Inflammatory macrophage treated with lipopolysaccharide for 1 hour (primary cell): ENCODE results near the gene SYNE1.

Experiments used
- DNase-seq, 2 donors: peaks; one replicate each; pipeline ENCODE4 v3.0.0-alpha.2; 2020 to 2022

Gene SYNE1

DNA sequence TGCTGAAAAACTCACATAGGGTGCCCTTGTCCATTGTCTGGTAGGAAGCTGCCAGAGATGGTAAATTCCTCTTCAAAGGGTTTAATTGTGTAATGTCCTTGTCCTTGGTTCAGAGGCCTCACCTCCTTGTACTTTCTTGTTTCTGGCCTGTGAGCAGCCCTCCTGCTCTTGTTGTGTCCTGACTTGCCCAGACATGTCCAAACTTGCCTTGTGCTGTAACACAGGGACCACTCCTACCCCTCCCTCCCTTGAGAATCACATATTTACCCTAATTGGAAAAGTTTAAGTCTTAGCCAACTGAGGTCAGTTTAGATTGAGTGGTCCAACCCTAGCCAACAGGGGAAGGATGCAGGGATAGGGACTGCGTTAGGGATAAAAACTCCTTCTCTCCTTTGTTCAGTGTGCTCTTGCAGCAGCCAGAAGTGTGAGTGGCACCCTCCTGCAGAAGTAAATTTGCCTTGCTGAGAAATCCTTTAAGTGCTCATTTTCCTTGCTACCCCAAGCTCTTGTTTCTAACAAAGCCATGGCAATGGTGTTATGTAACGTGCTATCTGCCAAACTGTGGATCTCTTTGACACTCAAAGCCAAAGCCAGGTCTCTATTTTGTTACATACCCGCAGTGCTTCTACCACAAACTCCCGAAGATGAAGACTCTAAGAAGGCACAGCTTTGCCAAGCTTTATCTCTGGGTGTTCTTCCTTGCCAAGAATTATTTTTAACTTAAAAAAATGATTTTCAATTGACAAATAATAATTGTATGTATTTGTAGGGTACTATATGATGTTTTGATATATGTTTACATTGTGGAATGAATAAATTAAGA, 415.1 kb downstream of the SYNE1 start:
- DNase-seq = no peak

- DNase-seq = no peak
Observed at GRCh38 chr6:152220786-152221185, 416.4 kb downstream of the SYNE1 start.

- no peak for DNase-seq
Observed at GRCh38 chr6:152218887-152219286, 418.3 kb downstream of the SYNE1 start.

- DNase-seq = no peak
Observed at GRCh38 chr6:152212437-152212836, 424.7 kb downstream of the SYNE1 start.

DNA sequence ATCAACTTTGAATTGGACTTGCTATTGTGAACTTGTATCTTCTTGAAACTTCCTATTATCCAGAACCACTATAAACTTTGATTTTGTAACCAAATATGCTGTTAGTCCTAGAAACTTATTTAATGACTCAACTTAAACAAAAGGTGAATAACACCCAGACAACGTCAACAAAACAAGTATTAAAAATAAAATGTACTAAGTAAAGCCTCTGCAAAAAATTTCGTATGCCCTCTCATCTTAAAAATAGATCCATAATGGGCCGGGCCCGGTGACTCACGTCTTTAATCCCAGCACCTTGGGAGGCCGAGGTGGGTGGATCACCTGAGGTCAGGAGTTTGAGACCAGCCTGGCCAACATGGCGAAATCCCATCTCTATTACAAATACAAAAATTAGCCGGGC, 428.0 kb downstream of the SYNE1 start:
- DNase-seq = no peak

GRCh38 chr6:152207915-152208714, 429.0 kb downstream of the SYNE1 start:
- DNase-seq = no peak

DNA sequence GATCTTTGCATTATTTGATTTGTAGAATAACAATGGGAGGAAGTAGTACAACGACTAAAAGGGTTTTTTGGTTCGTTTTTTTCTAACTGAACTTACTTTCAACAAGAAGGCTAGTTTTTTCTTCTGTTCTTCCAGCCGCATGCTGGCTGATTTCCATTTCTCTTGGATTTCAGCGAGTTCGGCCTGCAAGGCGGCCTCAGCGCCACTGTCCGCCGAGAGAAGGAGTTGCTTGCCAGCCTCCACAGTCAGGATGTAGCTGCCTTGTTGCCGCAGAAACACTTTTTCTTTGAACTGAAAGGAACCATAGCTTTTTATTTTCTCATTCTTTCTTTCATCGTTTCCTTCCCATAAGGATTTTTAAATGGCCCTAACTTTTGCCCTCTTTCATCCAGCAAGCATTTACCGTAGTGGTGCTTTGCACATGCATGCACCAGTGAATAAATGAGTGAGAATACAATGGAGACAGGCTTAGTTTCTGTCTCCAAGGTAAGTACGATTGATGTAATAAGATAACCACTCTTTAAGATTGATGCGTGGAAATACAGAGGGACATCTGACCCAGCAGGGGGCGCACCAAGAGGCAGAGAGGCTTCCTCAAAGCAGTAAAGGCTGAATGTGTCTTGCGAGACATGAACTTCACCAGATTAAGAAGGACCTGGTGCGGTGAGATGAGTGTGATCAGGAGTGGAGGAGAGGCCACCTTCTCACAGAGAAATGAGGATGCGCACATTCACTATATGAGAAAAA, 430.9 kb downstream of the SYNE1 start:
- DNase-seq = peak; percentile 2 to 41

DNA sequence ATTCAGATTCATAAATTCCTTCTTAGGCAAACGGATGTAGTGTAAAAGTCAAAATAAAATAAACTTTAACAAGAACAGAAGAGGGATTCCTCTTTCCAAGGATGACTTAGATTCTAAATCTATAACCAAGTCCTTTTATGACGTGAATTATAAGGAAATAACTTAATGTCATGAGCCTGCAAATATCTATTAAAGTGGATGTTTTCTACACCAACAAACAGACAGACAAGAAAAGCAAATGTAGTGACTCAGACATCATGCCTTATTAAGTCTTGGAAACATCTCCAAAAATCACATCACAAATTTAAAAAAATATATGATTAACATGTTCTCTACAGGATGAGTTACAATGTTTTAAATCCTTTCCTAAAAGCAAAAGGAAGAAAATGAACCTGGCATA, 432.6 kb downstream of the SYNE1 start:
- DNase-seq = no peak

DNA sequence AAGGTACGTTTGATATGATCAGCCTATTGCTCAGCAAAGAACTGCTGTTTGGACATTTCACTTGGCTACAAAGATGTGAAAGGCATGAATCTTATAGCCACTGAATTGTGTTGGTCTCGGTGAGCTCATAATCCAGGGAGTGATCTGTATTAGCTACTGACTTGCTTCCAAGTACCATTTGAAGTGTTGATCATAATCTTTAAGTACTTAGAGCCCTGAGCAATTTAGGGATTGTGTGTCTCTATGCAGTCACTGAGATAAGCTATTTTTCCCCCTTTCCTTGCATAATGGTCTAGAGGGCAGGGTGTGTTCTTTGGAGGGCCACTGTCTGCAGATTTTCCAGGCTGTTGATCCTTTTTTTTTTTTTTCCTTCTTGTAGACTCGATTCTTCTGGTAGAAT, 436.0 kb downstream of the SYNE1 start:
- DNase-seq = no peak

- DNase-seq = no peak
Observed at GRCh38 chr6:152195896-152196295, 441.3 kb downstream of the SYNE1 start.

- DNase-seq = no peak
Observed at GRCh38 chr6:152189736-152190135, 447.4 kb downstream of the SYNE1 start.

DNA sequence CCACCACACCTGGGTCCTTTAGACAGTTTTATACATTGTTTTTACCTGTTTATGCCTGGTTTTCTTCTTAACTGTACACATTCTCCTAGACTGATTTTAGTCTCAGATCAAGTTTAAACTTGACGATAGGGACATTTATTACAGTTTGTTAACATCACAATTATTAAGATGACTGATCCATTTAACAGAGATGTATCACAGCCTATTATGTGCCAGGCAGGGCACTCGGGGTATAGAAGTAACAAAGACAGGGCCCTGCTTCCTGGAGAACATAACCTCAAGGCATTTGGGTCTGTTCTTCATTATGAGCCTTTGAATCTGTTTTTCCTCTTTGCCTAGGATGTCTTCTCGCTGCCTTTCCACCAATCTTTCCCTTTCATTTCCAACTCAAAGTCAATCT, 449.2 kb downstream of the SYNE1 start:
- DNase-seq = no peak

DNA sequence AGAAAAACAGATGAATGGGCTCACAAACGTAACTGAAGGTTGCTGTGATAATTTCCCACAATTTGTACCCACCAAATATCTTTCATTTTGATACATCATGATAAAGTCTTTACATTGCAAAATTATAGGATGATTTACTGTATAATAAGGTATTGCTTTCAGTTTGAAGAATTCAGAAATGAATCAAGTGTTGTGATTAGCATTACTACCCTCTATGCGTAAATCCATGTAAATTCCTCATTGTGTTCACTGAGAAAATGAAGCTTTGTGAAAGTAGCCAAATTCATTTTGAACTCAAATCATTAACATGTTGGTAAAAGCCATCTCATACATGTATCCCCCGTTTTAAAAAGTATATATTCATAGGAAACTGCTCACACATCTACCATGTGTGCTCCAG, 450.3 kb downstream of the SYNE1 start:
- no peak for DNase-seq

DNA sequence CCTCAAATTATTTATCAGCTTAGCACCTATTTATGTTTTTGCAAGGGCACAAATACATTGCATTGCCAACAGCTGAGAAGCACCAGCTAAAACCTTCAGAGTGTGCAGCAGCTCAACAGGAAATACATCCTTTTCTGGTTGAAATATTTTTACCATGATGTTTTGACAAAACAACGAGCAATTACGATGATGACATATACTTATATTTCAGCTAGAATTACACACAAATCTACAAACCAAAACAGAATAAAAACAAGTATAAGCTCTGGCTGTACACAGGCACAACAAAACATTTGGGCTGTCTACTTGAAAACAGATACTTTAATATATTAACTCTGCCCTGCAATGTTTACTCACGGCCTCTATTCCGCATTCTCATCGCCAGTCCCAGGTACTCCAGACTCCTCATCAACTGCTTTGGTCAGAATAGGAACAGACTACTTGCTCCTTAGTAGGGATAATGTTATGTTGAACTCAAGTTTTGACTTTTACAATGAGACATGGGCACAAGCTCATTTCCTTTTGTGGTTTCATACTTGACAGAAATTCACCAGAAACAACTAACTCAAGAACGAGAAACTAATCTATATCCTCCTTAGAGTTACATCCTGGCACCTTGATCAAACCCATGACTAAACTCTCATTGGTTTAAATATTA, 452.1 kb downstream of the SYNE1 start:
- no peak for DNase-seq

DNA sequence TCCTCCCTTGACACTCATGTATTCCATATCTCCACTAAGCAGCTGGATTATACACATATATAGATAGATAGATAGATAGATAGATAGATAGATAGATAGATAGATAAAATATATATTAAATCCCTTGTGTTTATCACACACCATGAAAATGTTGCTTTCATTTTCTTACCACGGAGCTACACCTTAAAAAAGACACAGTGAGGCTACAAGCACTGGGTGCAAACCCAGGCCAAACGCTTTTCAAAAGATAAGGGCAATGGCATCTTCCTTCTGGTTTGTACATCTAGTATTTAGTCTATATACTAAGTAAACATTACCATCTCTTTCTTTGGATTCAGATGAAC, 452.6 kb downstream of the SYNE1 start:
- no peak for DNase-seq

DNA sequence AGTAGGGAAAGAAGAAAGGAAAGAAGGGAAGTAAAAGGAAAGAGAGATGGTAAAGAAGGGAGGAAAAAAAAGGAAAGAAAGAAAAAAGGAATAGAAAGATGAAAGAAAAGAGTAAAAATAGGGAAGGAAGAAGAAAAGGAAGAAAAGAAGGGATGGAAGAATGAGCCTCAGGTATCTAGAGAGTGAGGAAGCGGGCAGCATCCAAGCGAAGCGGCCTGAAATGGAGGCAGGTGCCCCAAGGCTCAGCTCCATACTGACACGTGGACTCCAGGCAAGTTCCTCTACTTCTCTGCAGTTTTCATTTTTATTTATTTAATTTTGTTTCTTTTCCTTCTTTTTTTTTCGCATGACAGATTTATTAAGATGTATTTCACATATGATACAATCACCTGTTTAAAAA, 456.6 kb downstream of the SYNE1 start:
- DNase-seq = no peak

- DNase-seq = no peak
Observed at GRCh38 chr6:152176268-152176667, 460.9 kb downstream of the SYNE1 start.

DNA sequence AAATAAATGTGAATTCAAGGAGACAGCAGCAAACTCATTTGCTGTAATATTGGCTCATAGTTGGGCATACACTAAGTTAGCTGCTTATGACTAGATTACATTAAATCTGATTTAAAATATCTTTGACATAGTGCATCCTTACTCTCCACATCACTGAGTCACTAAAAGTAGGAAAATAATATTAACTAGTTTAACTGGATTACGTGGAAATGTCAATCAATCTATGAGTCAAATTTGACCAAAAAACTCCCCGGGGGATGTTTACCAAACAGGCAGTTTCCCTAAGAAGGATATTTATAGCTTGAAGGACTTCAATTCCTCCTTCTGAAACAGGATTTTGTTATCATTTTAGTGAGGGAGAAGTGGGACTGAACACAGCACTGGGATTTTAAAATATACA, 463.2 kb downstream of the SYNE1 start:
- DNase-seq = no peak

- DNase-seq = no peak
Observed at GRCh38 chr6:152173321-152173720, 463.8 kb downstream of the SYNE1 start.

GRCh38 chr6:152170702-152171667, 466.2 kb downstream of the SYNE1 start:
- no peak for DNase-seq

GRCh38 chr6:152170313-152170701, 466.9 kb downstream of the SYNE1 start:
- DNase-seq = no peak
